GM18873 (cell line): ENCODE measurements around the gene ZC3H12A.

Experiments
- ATAC-seq: cut with Tn5 transposase; IDR thresholded peaks from one replicate; pipeline ENCODE4 v1.9.1; 2021; ENCODE audit warnings: mild to moderate bottlenecking, moderate library complexity, moderate number of reproducible peaks; ENCODE audit not compliant: unreplicated experiment, low FRiP score

ZC3H12A gene

GRCh38 chr1:37474046-37474696 is at the start of gene ZC3H12A:
Gene ZC3H12A (plus strand): TSS chr1:37474580. CDS start chr1:37475497, 917 bp downstream.
- no peak for ATAC-seq

GRCh38 chr1:37425221-37425620 is 49.2 kb upstream of the ZC3H12A start:
- ATAC-seq: no peak

GRCh38 chr1:37429029-37429428 is 45.4 kb upstream of the ZC3H12A start:
- ATAC-seq: no peak

GRCh38 chr1:37430103-37430985 is 44.0 kb upstream of the ZC3H12A start:
- no peak for ATAC-seq

GRCh38 chr1:37432716-37433115 is 41.7 kb upstream of the ZC3H12A start:
- ATAC-seq: no peak

GRCh38 chr1:37433171-37433570 is 41.2 kb upstream of the ZC3H12A start:
- no peak for ATAC-seq

GRCh38 chr1:37434292-37435225 is 39.8 kb upstream of the ZC3H12A start:
- ATAC-seq: no peak

GRCh38 chr1:37437087-37437486 is 37.3 kb upstream of the ZC3H12A start:
- ATAC-seq: no peak

GRCh38 chr1:37438037-37438868 is 36.1 kb upstream of the ZC3H12A start:
- ATAC-seq: no peak

- no peak for ATAC-seq
Measured at GRCh38 chr1:37438869-37439343, 35.5 kb upstream of the ZC3H12A start.

- no peak for ATAC-seq
Measured at GRCh38 chr1:37439349-37439995, 34.9 kb upstream of the ZC3H12A start.

GRCh38 chr1:37441490-37441889 is 32.9 kb upstream of the ZC3H12A start:
- ATAC-seq: no peak

GRCh38 chr1:37442139-37442538 is 32.2 kb upstream of the ZC3H12A start:
- ATAC-seq: no peak

GRCh38 chr1:37442644-37443043 is 31.7 kb upstream of the ZC3H12A start:
- no peak for ATAC-seq

GRCh38 chr1:37446874-37447273 is 27.5 kb upstream of the ZC3H12A start:
- ATAC-seq: no peak

- ATAC-seq: no peak
Measured at GRCh38 chr1:37448185-37448584, 26.2 kb upstream of the ZC3H12A start.

GRCh38 chr1:37448691-37449417 is 25.5 kb upstream of the ZC3H12A start:
- no peak for ATAC-seq

GRCh38 chr1:37449936-37450335 is 24.4 kb upstream of the ZC3H12A start:
- no peak for ATAC-seq

GRCh38 chr1:37452416-37452815 is 22.0 kb upstream of the ZC3H12A start:
- ATAC-seq: no peak
